CD4-positive, alpha-beta T cell (primary cell): Measurements from ENCODE around the gene SLC4A2. TPM values are rescaled to one million over a fixed set of nuclear protein-coding genes. Genes with fewer than 3 reads are reported as not detected.

ENCODE experiments used
- ATAC-seq: fragments of 200-7000 bp; cut with Tn5 transposase; one replicate; pipeline ENCODE4 v1.10.0; 2022; ENCODE audit warnings: mild to moderate bottlenecking; ENCODE audit not compliant: poor library complexity
- CTCF ChIA-PET: fragments of 350-600 bp; sonication (Branson Sonifier 250); formaldehyde crosslinking; loops from one replicate; lab custom pipeline; 2021; ENCODE audit warnings: antibody characterized with exemption, inconsistent platforms; lab: Charles Lee
- POLR2A ChIA-PET: fragments of 350-600 bp; sonication (Branson Sonifier 250); formaldehyde crosslinking; loops from one replicate; lab custom pipeline; 2021; ENCODE audit warnings: antibody characterized with exemption, inconsistent platforms; lab: Charles Lee
- DNase-seq, 14 experiments: peaks; one replicate each; pipeline ENCODE4 v3.0.0-alpha.2; 2013 to 2020; ENCODE audit warnings: mixed read lengths in 2 of 14
- H3K27ac ChIP-seq, 2 donors: one replicate each; pipeline versions ENCODE4 v1.5.1 to v1.7.0; 2013; ENCODE audit warnings: low read length in 2 of 2, low read depth in 1 of 2, mild to moderate bottlenecking in 1 of 2
- H3K27me3 ChIP-seq, 2 experiments: 1 replicate in 1 of 2; 2 replicates in 1 of 2; pipeline versions ENCODE4 v1.6.1 to v1.7.0; 2013; ENCODE audit warnings: low read length in 2 of 2, control low read depth in 1 of 2, mild to moderate bottlenecking in 1 of 2, moderate library complexity in 1 of 2; ENCODE audit not compliant: insufficient read depth in 2 of 2, control insufficient read depth in 1 of 2
- H3K36me3 ChIP-seq: one replicate; pipeline ENCODE4 v1.6.1; 2013; ENCODE audit warnings: low read length, control low read depth; ENCODE audit not compliant: insufficient read depth
- H3K4me1 ChIP-seq: one replicate; pipeline ENCODE4 v1.6.1; 2013; ENCODE audit warnings: low read length, control low read depth; ENCODE audit not compliant: insufficient read depth
- H3K4me3 ChIP-seq: one replicate; pipeline ENCODE4 v1.5.1; 2013; ENCODE audit warnings: mild to moderate bottlenecking, low read length, moderate library complexity
- H3K9me3 ChIP-seq, 2 experiments: 1 replicate in 1 of 2; 2 replicates in 1 of 2; pipeline versions ENCODE4 v1.6.1 to v1.7.0; 2013; ENCODE audit warnings: low read length in 2 of 2, mild to moderate bottlenecking in 2 of 2, control low read depth in 1 of 2, moderate library complexity in 1 of 2; ENCODE audit not compliant: control insufficient read depth in 1 of 2, insufficient read depth in 1 of 2
- H3K27ac Mint-ChIP-seq: one replicate; pipeline ENCODE4 v1.8.0; 2020; ENCODE audit warnings: mixed read lengths
- H3K27me3 Mint-ChIP-seq: one replicate; pipeline ENCODE4 v1.8.0; 2021; ENCODE audit warnings: mixed read lengths
- H3K36me3 Mint-ChIP-seq: one replicate; pipeline ENCODE4 v1.8.0; 2021; ENCODE audit warnings: low read depth, mixed read lengths
- H3K4me1 Mint-ChIP-seq: one replicate; pipeline ENCODE4 v1.8.0; 2021; ENCODE audit warnings: low read depth, mixed read lengths
- H3K4me3 Mint-ChIP-seq: one replicate; pipeline ENCODE4 v1.8.0; 2020; ENCODE audit warnings: mild to moderate bottlenecking, mixed read lengths
- H3K9me3 Mint-ChIP-seq: one replicate; pipeline ENCODE4 v1.8.0; 2020; ENCODE audit warnings: mixed read lengths
- CTCF ChIP-seq: fragments of 200-600 bp; IDR thresholded peaks from one replicate; pipeline ENCODE4 v1.8.0; 2022; ENCODE audit warnings: antibody characterized with exemption, mild to moderate bottlenecking
- intact Hi-C, 2 experiments: fragments of 100-400 bp; cut with DNase I in 1 of 2; cut with micrococcal nuclease in 1 of 2; formaldehyde crosslinking; loops; one replicate each; pipeline versions ENCODE4 v1.15.1 to v1.9.0; 2023 to 2025; cut with DNase I, micrococcal nuclease
- total RNA-seq, 174 experiments: library from RNA in 2 of 174; stranded (reverse) in 2 of 174; gene quantifications; one replicate each; pipeline ENCODE4 v1.2.3 and lab custom pipeline; 2021 to 2026

SLC4A2 gene
- total RNA-seq, 2 experiments from 2014 or later: 27.1 to 31.4 TPM

GRCh38 chr7:151099486-151100211 is 40.3 kb downstream of the SLC4A2 start:
- CTCF ChIA-PET: interaction anchor here (1.1 kb wide), 1 partner anchor 81 kb away, joined by 3 read pairs; no protein-coding TSS in a partner anchor
- no peaks in the 10 kb centered on the region for H3K36me3 ChIP-seq
- Mint-ChIP-seq H3K4me3 (no peak overlapping the region), H3K27ac (no peak overlapping the region), H3K4me1 (no peaks in the 10 kb centered on the region), H3K36me3 (no peaks in the 10 kb centered on the region), H3K9me3 (no peaks in the 10 kb centered on the region), H3K27me3 (no peaks in the 10 kb centered on the region)
- no peak overlapping the region for H3K27ac ChIP-seq
- H3K27me3 ChIP-seq: no peaks in the 10 kb centered on the region
- peaks cover 9% of the 10 kb centered on the region for H3K4me1 ChIP-seq
- intact Hi-C loops: no loop called here
- no peaks in the 10 kb centered on the region for H3K9me3 ChIP-seq
- ATAC-seq (no peak), DNase-seq (no peak)
- H3K4me3 ChIP-seq: no peak overlapping the region
- POLR2A ChIA-PET: no interaction called here
- no peak for TF ChIP-seq CTCF

DNA sequence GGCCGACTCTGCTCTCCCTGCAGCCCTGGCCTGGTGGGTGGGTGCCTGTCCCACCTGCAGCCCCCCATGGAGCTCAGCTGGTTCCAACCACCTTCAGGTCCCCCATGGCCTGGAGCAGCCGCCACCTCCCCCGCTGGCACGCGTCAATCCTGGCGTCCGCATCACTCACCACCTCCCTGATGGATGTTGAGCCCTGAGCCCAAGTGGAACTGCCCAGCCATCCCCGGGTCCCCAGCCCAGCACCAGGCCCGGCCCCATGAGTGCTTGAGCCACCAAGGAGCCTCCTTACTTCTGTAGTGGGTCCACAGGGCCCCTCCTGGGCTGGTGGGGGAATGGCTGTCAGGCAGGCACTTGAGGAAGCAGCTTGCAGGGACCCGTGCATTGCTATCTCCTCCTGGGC is 41.5 kb downstream of the SLC4A2 start:
- no peak overlapping the region for H3K4me3 Mint-ChIP-seq
- ChIA-PET CTCF (interaction anchor here (1.1 kb wide), 1 partner anchor 82 kb away, joined by 3 read pairs; no protein-coding TSS in a partner anchor), POLR2A (no interaction called here)
- H3K4me3 ChIP-seq: no peak overlapping the region
- no peak for TF ChIP-seq CTCF
- no peak overlapping the region for H3K27ac ChIP-seq
- DNase-seq (no peak), ATAC-seq (no peak)
- no peaks in the 10 kb centered on the region for H3K27me3 ChIP-seq
- no peaks in the 10 kb centered on the region for H3K9me3 Mint-ChIP-seq
- intact Hi-C loops: no loop called here
- no peaks in the 10 kb centered on the region for H3K4me1 Mint-ChIP-seq
- H3K9me3 ChIP-seq: no peaks in the 10 kb centered on the region
- H3K27ac Mint-ChIP-seq: no peak overlapping the region
- H3K36me3 ChIP-seq: no peaks in the 10 kb centered on the region
- H3K27me3 Mint-ChIP-seq: no peaks in the 10 kb centered on the region
- H3K4me1 ChIP-seq: peaks cover under 1% of the 10 kb centered on the region
- H3K36me3 Mint-ChIP-seq: no peaks in the 10 kb centered on the region

GRCh38 chr7:151101621-151102396 is 42.4 kb downstream of the SLC4A2 start:
- no peak for TF ChIP-seq CTCF
- Histone ChIP-seq H3K27ac (no peak overlapping the region), H3K9me3 (no peaks in the 10 kb centered on the region), H3K27me3 (no peaks in the 10 kb centered on the region), H3K4me3 (no peak overlapping the region), H3K36me3 (no peaks in the 10 kb centered on the region), H3K4me1 (no peaks in the 10 kb centered on the region)
- ATAC-seq: no peak
- Mint-ChIP-seq H3K4me3 (no peak overlapping the region), H3K4me1 (no peaks in the 10 kb centered on the region), H3K27ac (no peak overlapping the region), H3K27me3 (no peaks in the 10 kb centered on the region), H3K9me3 (no peaks in the 10 kb centered on the region), H3K36me3 (no peaks in the 10 kb centered on the region)
- intact Hi-C loops: no loop called here
- CTCF ChIA-PET: no interaction called here
- POLR2A ChIA-PET: no interaction called here
- DNase-seq: no peak
